OCI-LY3 (cell line): ENCODE data around the gene COL24A1.

Experiments
- EZH2phosphoT487 ChIP-seq: fragments of 200-600 bp; shearing (Covaris generic); IDR thresholded peaks from 2 replicates; pipeline ENCODE4 v1.6.1; 2018; ENCODE audit warnings: antibody characterized with exemption, mixed run types, low read depth
- TF ChIP-seq, protein P1 (sequence below): fragments of 200-600, 300-600 bp; sonication (generic); IDR thresholded peaks from 2 replicates; pipeline ENCODE4 v1.5.1; 2014; ENCODE audit warnings: antibody characterized with exemption, low read length, low read depth

DNA sequence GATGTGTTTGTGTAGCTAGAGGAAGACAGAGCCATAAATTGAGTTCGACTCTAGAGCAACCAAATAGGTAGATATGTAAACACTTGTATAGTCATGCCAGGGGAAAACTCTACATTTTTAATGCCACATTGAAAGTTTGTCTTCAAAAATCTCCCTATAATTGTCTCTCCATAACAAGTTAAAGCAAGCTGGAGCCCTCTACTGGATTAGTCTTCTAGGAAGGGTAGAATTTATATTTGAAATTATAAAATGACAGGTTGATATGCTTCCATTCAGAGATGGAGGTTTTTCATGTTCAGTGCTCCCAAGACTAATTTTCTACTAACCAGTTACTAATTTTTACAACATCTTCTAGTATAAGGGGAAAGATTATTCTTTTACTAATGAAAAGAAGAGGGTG is 13.1 kb upstream of the COL24A1 start:
- TF ChIP-seq EZH2phosphoT487 = no peak
- TF ChIP-seq, protein P1, sequence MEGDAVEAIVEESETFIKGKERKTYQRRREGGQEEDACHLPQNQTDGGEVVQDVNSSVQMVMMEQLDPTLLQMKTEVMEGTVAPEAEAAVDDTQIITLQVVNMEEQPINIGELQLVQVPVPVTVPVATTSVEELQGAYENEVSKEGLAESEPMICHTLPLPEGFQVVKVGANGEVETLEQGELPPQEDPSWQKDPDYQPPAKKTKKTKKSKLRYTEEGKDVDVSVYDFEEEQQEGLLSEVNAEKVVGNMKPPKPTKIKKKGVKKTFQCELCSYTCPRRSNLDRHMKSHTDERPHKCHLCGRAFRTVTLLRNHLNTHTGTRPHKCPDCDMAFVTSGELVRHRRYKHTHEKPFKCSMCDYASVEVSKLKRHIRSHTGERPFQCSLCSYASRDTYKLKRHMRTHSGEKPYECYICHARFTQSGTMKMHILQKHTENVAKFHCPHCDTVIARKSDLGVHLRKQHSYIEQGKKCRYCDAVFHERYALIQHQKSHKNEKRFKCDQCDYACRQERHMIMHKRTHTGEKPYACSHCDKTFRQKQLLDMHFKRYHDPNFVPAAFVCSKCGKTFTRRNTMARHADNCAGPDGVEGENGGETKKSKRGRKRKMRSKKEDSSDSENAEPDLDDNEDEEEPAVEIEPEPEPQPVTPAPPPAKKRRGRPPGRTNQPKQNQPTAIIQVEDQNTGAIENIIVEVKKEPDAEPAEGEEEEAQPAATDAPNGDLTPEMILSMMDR = no peak
